Panc1 (cell line): Measurements from ENCODE around the gene CYP3A5.

Experiments
- SIN3A ChIP-seq: IDR thresholded peaks from 2 replicates; pipeline ENCODE4 v1.6.1; 2012; ENCODE audit warnings: low read depth, mild to moderate bottlenecking, low read length, moderate library complexity, borderline replicate concordance; ENCODE audit not compliant: insufficient read depth
- TF ChIP-seq, protein P1 (sequence below): fragments of 450-650 bp; IDR thresholded peaks from 2 replicates; pipeline ENCODE4 v1.5.1; 2017; ENCODE audit warnings: mild to moderate bottlenecking

DNA sequence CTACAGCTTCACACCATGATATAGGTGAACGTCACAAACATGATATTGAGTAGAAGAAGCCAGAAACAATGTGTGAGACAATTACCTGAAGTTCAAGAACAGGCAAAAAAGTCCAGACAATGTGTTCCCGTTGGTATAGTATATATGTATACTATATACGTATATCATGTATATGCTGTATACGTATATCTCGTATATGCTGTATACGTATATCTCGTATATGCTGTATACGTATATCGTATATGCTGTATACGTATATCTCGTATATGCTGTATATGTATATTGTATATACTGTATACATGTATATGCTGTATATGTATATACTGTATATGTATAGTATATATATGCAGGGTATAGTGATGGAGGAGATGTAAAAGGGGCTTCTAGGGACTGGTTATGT is 52.3 kb downstream of the CYP3A5 start:
- TF ChIP-seq SIN3A = no peak
- TF ChIP-seq, protein P1, sequence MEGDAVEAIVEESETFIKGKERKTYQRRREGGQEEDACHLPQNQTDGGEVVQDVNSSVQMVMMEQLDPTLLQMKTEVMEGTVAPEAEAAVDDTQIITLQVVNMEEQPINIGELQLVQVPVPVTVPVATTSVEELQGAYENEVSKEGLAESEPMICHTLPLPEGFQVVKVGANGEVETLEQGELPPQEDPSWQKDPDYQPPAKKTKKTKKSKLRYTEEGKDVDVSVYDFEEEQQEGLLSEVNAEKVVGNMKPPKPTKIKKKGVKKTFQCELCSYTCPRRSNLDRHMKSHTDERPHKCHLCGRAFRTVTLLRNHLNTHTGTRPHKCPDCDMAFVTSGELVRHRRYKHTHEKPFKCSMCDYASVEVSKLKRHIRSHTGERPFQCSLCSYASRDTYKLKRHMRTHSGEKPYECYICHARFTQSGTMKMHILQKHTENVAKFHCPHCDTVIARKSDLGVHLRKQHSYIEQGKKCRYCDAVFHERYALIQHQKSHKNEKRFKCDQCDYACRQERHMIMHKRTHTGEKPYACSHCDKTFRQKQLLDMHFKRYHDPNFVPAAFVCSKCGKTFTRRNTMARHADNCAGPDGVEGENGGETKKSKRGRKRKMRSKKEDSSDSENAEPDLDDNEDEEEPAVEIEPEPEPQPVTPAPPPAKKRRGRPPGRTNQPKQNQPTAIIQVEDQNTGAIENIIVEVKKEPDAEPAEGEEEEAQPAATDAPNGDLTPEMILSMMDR = no peak
